ENCODE data around the gene ARHGEF28.

ARHGEF28 gene

GRCh38 chr5:73828465-73828864, 202.5 kb downstream of the ARHGEF28 start:
- no peak for TF ChIP-seq CTCF (conservative IDR thresholded peaks at IDR 0.05; ENCODE audit: low read depth, low read length)
- H3K4me3 ChIP-seq (ENCODE audit: low read length) = no peak overlapping the region
- DNase-seq (ENCODE audit: low read depth) = no peak

DNA sequence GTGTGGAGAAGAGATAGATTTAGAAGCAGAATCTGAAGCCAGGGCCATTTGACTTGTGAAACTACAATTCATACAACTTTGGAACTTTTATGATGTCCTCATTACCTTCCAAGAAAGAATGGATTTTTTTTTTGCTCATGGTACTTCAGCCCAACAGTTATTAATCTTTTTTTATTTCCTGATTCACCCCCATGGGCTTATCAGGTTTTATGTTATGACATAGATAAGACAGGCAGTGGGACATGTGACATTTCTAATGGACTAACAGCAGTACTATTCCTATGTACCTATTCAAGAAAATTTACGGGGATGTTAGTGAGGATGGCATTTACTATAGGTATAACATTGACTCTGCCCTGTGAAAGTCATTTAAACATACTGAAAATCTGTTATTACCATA, 204.7 kb downstream of the ARHGEF28 start:
- H3K4me3 ChIP-seq (ENCODE audit: low read length) = no peak overlapping the region
- no peak for TF ChIP-seq CTCF (conservative IDR thresholded peaks at IDR 0.05; ENCODE audit: low read depth, low read length)
- no peak for DNase-seq (ENCODE audit: low read depth)

DNA sequence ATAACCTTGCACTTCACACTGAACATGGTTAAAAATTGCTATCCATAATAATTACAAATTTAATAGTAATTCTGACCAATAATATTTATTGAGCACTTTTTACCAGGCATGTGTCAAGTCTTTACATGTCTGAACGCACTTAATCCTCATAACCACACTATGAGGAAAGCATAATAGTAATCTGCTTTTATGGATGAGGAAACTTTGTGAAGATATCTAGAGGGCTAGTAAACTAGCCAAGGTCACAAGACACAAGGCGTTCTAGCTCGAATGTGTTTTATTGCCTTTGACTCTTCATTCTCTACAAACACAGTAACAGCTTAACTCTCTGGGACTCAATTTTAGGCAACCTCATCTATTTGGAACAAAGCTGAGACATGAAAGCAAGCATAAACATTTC, 205.1 kb downstream of the ARHGEF28 start:
- DNase-seq (ENCODE audit: low read depth) = no peak
- no peak overlapping the region for H3K4me3 ChIP-seq (ENCODE audit: low read length)
- no peak for TF ChIP-seq CTCF (conservative IDR thresholded peaks at IDR 0.05; ENCODE audit: low read depth, low read length)

- DNase-seq (ENCODE audit: low read depth) = no peak
- no peak overlapping the region for H3K4me3 ChIP-seq (ENCODE audit: low read length)
- no peak for TF ChIP-seq CTCF (conservative IDR thresholded peaks at IDR 0.05; ENCODE audit: low read depth, low read length)
Observed at GRCh38 chr5:73834693-73835092, 208.7 kb downstream of the ARHGEF28 start.

GRCh38 chr5:73835726-73836125, 209.7 kb downstream of the ARHGEF28 start:
- H3K4me3 ChIP-seq (ENCODE audit: low read length) = no peak overlapping the region
- DNase-seq (ENCODE audit: low read depth) = no peak
- no peak for TF ChIP-seq CTCF (conservative IDR thresholded peaks at IDR 0.05; ENCODE audit: low read depth, low read length)

DNA sequence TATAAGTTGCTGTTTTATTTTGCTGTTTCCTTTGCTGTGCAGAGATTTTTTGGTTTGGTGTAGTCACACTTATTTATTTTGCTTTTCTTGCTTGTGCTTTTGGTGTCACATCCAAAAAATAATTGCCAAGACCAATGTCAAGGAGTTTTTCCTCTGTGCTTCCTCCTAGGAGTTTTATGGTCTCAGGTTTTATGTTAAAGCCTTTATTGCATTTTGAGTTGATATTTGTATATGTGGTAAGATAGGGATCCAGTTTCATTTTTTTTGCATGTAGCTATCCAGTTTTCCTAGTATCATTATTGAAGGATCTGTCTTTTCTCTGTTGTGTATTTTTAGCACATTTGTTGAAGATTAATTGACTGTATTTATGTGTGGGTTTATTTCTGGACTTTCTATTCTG, 210.6 kb downstream of the ARHGEF28 start:
- TF ChIP-seq CTCF (conservative IDR thresholded peaks at IDR 0.05; ENCODE audit: low read depth, low read length) = no peak
- no peak for DNase-seq (ENCODE audit: low read depth)
- no peak overlapping the region for H3K4me3 ChIP-seq (ENCODE audit: low read length)

GRCh38 chr5:73838901-73839300, 212.9 kb downstream of the ARHGEF28 start:
- no peak for DNase-seq (ENCODE audit: low read depth)
- H3K4me3 ChIP-seq (ENCODE audit: low read length) = no peak overlapping the region
- TF ChIP-seq CTCF (conservative IDR thresholded peaks at IDR 0.05; ENCODE audit: low read depth, low read length) = no peak
